GM10266 (cell line): Measurements from ENCODE around the gene SH3PXD2A.
A peak's percentile ranks its signal among the peaks of the same experiment; 100 is the strongest.

ENCODE experiments used
- DNase-seq: peaks from one replicate; pipeline ENCODE4 v3.0.0; 2012; ENCODE audit errors: extremely low spot score
- CTCF ChIP-seq: IDR thresholded peaks from 2 replicates; pipeline ENCODE4 v1.5.1; 2012; ENCODE audit warnings: mild to moderate bottlenecking, low read depth; ENCODE audit not compliant: control insufficient read depth, insufficient read depth; ENCODE audit errors: missing control alignments

Gene SH3PXD2A

GRCh38 chr10:103700436-103700715 is 155.0 kb downstream of the SH3PXD2A start:
- TF ChIP-seq CTCF: no peak
- DNase-seq: no peak

- no peak for TF ChIP-seq CTCF
- no peak for DNase-seq
Measured at GRCh38 chr10:103699611-103700435, 155.6 kb downstream of the SH3PXD2A start.

GRCh38 chr10:103698266-103698665 is 157.1 kb downstream of the SH3PXD2A start:
- no peak for DNase-seq
- TF ChIP-seq CTCF: no peak

- TF ChIP-seq CTCF: no peak
- no peak for DNase-seq
Measured at GRCh38 chr10:103697787-103698186, 157.6 kb downstream of the SH3PXD2A start.

GRCh38 chr10:103696411-103697145 is 158.8 kb downstream of the SH3PXD2A start:
- peak; percentile 28 for TF ChIP-seq CTCF
- DNase-seq: peak; percentile 84

GRCh38 chr10:103696094-103696410 is 159.3 kb downstream of the SH3PXD2A start:
- DNase-seq: no peak
- TF ChIP-seq CTCF: no peak

- DNase-seq: no peak
- no peak for TF ChIP-seq CTCF
Measured at GRCh38 chr10:103695584-103696005, 159.8 kb downstream of the SH3PXD2A start.
